Panc1 (cell line): ENCODE data around the gene FAM3C. TPM values are rescaled to one million over a fixed set of nuclear protein-coding genes. Genes with fewer than 3 reads are reported as not detected.

Source experiments
- ATAC-seq: fragments of 200-7000 bp; cut with Tn5 transposase; 2 replicates; pipeline ENCODE4 v1.9.1; 2020; ENCODE audit warnings: mild to moderate bottlenecking, moderate library complexity
- BruUV-seq: library from RNA; stranded (reverse); fragments of 400-500 nt; replicated peaks from 2 replicates; lab custom pipeline; 2021; lab: Mats Ljungman, UMichigan
- CTCF ChIA-PET: fragments of 300-600 bp; sonication (Branson Sonifier 250); formaldehyde crosslinking; loops from one replicate; lab custom pipeline; 2022; ENCODE audit warnings: antibody characterized with exemption; lab: Charles Lee
- POLR2A ChIA-PET: fragments of 300-600 bp; sonication (Branson Sonifier 250); formaldehyde crosslinking; loops from one replicate; lab custom pipeline; 2022; ENCODE audit warnings: antibody characterized with exemption; lab: Charles Lee
- DNase-seq: peaks from one replicate; pipeline ENCODE4 v3.0.0-alpha.2; 2010; ENCODE audit warnings: low read depth, low spot score
- H3K27ac ChIP-seq: 2 replicates; pipeline ENCODE4 v1.5.1; 2011; ENCODE audit warnings: mild to moderate bottlenecking, low read length, inconsistent platforms
- H3K27me3 ChIP-seq: fragments of 200-500 bp; sonication (Bioruptor generic); 2 replicates; pipeline ENCODE4 v1.6.0; 2014; ENCODE audit warnings: low read length, inconsistent platforms; ENCODE audit not compliant: control insufficient read depth, insufficient read depth
- H3K36me3 ChIP-seq: fragments of 200-500 bp; sonication (Bioruptor generic); 2 replicates; pipeline ENCODE4 v1.5.1; 2014; ENCODE audit warnings: inconsistent platforms, mild to moderate bottlenecking, low read length, moderate library complexity; ENCODE audit not compliant: control insufficient read depth, insufficient read depth
- H3K4me1 ChIP-seq: 2 replicates; pipeline ENCODE4 v1.5.1; 2011; ENCODE audit warnings: inconsistent platforms, mild to moderate bottlenecking, low read length, moderate library complexity; ENCODE audit not compliant: control insufficient read depth, insufficient read depth
- H3K4me3 ChIP-seq, 2 experiments: 2 replicates each; pipeline ENCODE4 v1.5.1; 2011 to 2012; ENCODE audit warnings: low read depth in 2 of 2, low read length in 2 of 2, mild to moderate bottlenecking in 2 of 2, inconsistent platforms in 1 of 2, moderate library complexity in 1 of 2
- H3K9me3 ChIP-seq: fragments of 200-500 bp; sonication (Bioruptor generic); 2 replicates; pipeline ENCODE4 v1.5.1; 2014; ENCODE audit warnings: low read depth, mild to moderate bottlenecking, inconsistent platforms, low read length, moderate library complexity; ENCODE audit not compliant: control insufficient read depth, insufficient read depth
- CTCF ChIP-seq: fragments of 450-650 bp; IDR thresholded peaks from 2 replicates; pipeline ENCODE4 v1.5.1; 2017; ENCODE audit warnings: mild to moderate bottlenecking
- POLR2AphosphoS5 ChIP-seq: IDR thresholded peaks from 2 replicates; pipeline ENCODE4 v1.6.1; 2012; ENCODE audit warnings: mild to moderate bottlenecking, low read depth, low read length, moderate library complexity
- REST ChIP-seq, 2 experiments: IDR thresholded peaks; 2 replicates each; pipeline ENCODE4 v1.6.1; 2011 to 2012; ENCODE audit warnings: low read depth in 2 of 2, control low read depth in 1 of 2, low read length in 1 of 2, mild to moderate bottlenecking in 1 of 2, moderate library complexity in 1 of 2; ENCODE audit not compliant: insufficient read depth in 1 of 2
- SIN3A ChIP-seq: IDR thresholded peaks from 2 replicates; pipeline ENCODE4 v1.6.1; 2012; ENCODE audit warnings: low read depth, mild to moderate bottlenecking, low read length, moderate library complexity, borderline replicate concordance; ENCODE audit not compliant: insufficient read depth
- TCF7L2 ChIP-seq: IDR thresholded peaks from 2 replicates; pipeline ENCODE4 v1.6.1; 2011; ENCODE audit warnings: mild to moderate bottlenecking, low read depth, low read length, inconsistent platforms
- in situ Hi-C: cut with HindIII; loops from 2 replicates; pipeline ENCODE4 v1.10.0; 2016; ENCODE audit warnings: low sequenced_read_pairs, low pct_unique_long_range_greater_than_20kb
- intact Hi-C: fragments of 100-400 bp; cut with micrococcal nuclease; formaldehyde crosslinking; loops from one replicate; pipeline ENCODE4 v1.10.0; 2022; ENCODE audit not compliant: unreplicated experiment
- total RNA-seq: library from RNA; stranded (reverse); gene quantifications from one replicate; pipeline ENCODE4 v1.2.1, GENCODE V29; 2021; ENCODE audit not compliant: unreplicated experiment

Gene FAM3C
- total RNA-seq, 1 experiment from 2014 or later: 55.4 TPM

GRCh38 chr7:121373177-121373576 is 22.9 kb downstream of the FAM3C start:
- DNase-seq: no peak
- no peak overlapping the region for H3K27ac ChIP-seq
- ATAC-seq: no peak
- no peak for TF ChIP-seq TCF7L2
- no peak; the same call in 1 of the 2 replicates for TF ChIP-seq CTCF
- TF ChIP-seq REST (IDR thresholded peaks at IDR 0.05; ENCODE audit: insufficient read depth in 1 of 2, low read depth in 2 of 2, low read length in 1 of 2): no peak
- no peak for TF ChIP-seq POLR2AphosphoS5
- no peak for TF ChIP-seq SIN3A
- no TSS peak for BruUV-seq
- no peaks in the 10 kb centered on the region for H3K27me3 ChIP-seq
- H3K9me3 ChIP-seq: no peaks in the 10 kb centered on the region
- in situ Hi-C loops (no loop called here), intact Hi-C loops (no loop called here)
- CTCF ChIA-PET: no interaction called here
- H3K36me3 ChIP-seq: peaks cover 21% of the 10 kb centered on the region; the same call in 1 of the 2 replicates
- H3K4me3 ChIP-seq: no peak overlapping the region
- H3K4me1 ChIP-seq: no peaks in the 10 kb centered on the region; the same call in 1 of the 2 replicates
- POLR2A ChIA-PET: no interaction called here

GRCh38 chr7:121372376-121373010 is 23.6 kb downstream of the FAM3C start:
- ChIA-PET POLR2A (no interaction called here), CTCF (no interaction called here)
- no TSS peak for BruUV-seq
- no peaks in the 10 kb centered on the region for H3K9me3 ChIP-seq
- H3K36me3 ChIP-seq: peaks cover 16% of the 10 kb centered on the region; the same call in 1 of the 2 replicates
- H3K4me3 ChIP-seq: no peak overlapping the region
- no peak for ATAC-seq
- TF ChIP-seq TCF7L2: no peak
- no peak for TF ChIP-seq CTCF
- no peak for TF ChIP-seq REST (IDR thresholded peaks at IDR 0.05; ENCODE audit: insufficient read depth in 1 of 2, low read depth in 2 of 2, low read length in 1 of 2)
- TF ChIP-seq POLR2AphosphoS5: no peak
- TF ChIP-seq SIN3A: no peak
- intact Hi-C loops: no loop called here
- H3K27me3 ChIP-seq: no peaks in the 10 kb centered on the region
- no peak overlapping the region for H3K27ac ChIP-seq
- in situ Hi-C loops: no loop called here
- H3K4me1 ChIP-seq: no peaks in the 10 kb centered on the region; the same call in 1 of the 2 replicates
- DNase-seq: no peak
